Measurements from ENCODE around the gene ABCA4.
A peak's percentile ranks its signal among the peaks of the same experiment; 100 is the strongest.

ABCA4 gene

GRCh38 chr1:94055459-94056122 lies 65.4 kb downstream of the ABCA4 start:
- H3K4me3 ChIP-seq (ENCODE audit: severe bottlenecking) = no peak overlapping the region
- peak; percentile 56; the same call in 2 of the 3 replicates for ATAC-seq (ENCODE audit: low read depth)
- no peak for DNase-seq (ENCODE audit: low spot score)
- no peaks in the 10 kb centered on the region for H3K9me3 ChIP-seq (ENCODE audit: severe bottlenecking)
- no peaks in the 10 kb centered on the region for H3K27me3 ChIP-seq (ENCODE audit: insufficient read depth, poor library complexity, severe bottlenecking)
- no peak overlapping the region for H3K27ac ChIP-seq (ENCODE audit: poor library complexity, severe bottlenecking)
- no peak for TF ChIP-seq CTCF (IDR thresholded peaks at IDR 0.05; ENCODE audit: poor library complexity, severe bottlenecking)
- peaks cover 13% of the 10 kb centered on the region for H3K4me1 ChIP-seq (ENCODE audit: insufficient read depth, poor library complexity, severe bottlenecking)
- no peaks in the 10 kb centered on the region for H3K36me3 ChIP-seq (ENCODE audit: low read depth)

- H3K9me3 ChIP-seq (ENCODE audit: severe bottlenecking) = no peaks in the 10 kb centered on the region
- H3K36me3 ChIP-seq (ENCODE audit: low read depth) = no peaks in the 10 kb centered on the region
- H3K27me3 ChIP-seq (ENCODE audit: insufficient read depth, poor library complexity, severe bottlenecking) = no peaks in the 10 kb centered on the region
- H3K4me1 ChIP-seq (ENCODE audit: insufficient read depth, poor library complexity, severe bottlenecking) = peaks cover 24% of the 10 kb centered on the region
- peak overlapping the region; percentile 79 for H3K27ac ChIP-seq (ENCODE audit: poor library complexity, severe bottlenecking)
- DNase-seq (ENCODE audit: low spot score) (no peak), ATAC-seq (ENCODE audit: low read depth) (peak; percentile 50; the same call in 2 of the 3 replicates)
- H3K4me3 ChIP-seq (ENCODE audit: severe bottlenecking) = no peak overlapping the region
- TF ChIP-seq CTCF (IDR thresholded peaks at IDR 0.05; ENCODE audit: poor library complexity, severe bottlenecking) = no peak
These were observed 70.3 kb downstream of the ABCA4 start for GRCh38 chr1:94050675-94051074.

- no peak for TF ChIP-seq CTCF (IDR thresholded peaks at IDR 0.05; ENCODE audit: poor library complexity, severe bottlenecking)
- H3K4me1 ChIP-seq (ENCODE audit: insufficient read depth, poor library complexity, severe bottlenecking) = peaks cover 28% of the 10 kb centered on the region
- H3K27ac ChIP-seq (ENCODE audit: poor library complexity, severe bottlenecking) = peak overlapping the region; percentile 79
- DNase-seq (ENCODE audit: low spot score) (no peak), ATAC-seq (ENCODE audit: low read depth) (peak; percentile 59)
- no peaks in the 10 kb centered on the region for H3K27me3 ChIP-seq (ENCODE audit: insufficient read depth, poor library complexity, severe bottlenecking)
- no peak overlapping the region for H3K4me3 ChIP-seq (ENCODE audit: severe bottlenecking)
- H3K9me3 ChIP-seq (ENCODE audit: severe bottlenecking) = no peaks in the 10 kb centered on the region
- H3K36me3 ChIP-seq (ENCODE audit: low read depth) = no peaks in the 10 kb centered on the region
These were observed 70.7 kb downstream of the ABCA4 start for GRCh38 chr1:94050254-94050653.

GRCh38 chr1:94049791-94050190 lies 71.2 kb downstream of the ABCA4 start:
- Histone ChIP-seq H3K4me3 (ENCODE audit: severe bottlenecking) (no peak overlapping the region), H3K27me3 (ENCODE audit: insufficient read depth, poor library complexity, severe bottlenecking) (no peaks in the 10 kb centered on the region), H3K27ac (ENCODE audit: poor library complexity, severe bottlenecking) (peak overlapping the region; percentile 79), H3K4me1 (ENCODE audit: insufficient read depth, poor library complexity, severe bottlenecking) (peaks cover 32% of the 10 kb centered on the region), H3K36me3 (ENCODE audit: low read depth) (no peaks in the 10 kb centered on the region), H3K9me3 (ENCODE audit: severe bottlenecking) (no peaks in the 10 kb centered on the region)
- no peak for TF ChIP-seq CTCF (IDR thresholded peaks at IDR 0.05; ENCODE audit: poor library complexity, severe bottlenecking)
- no peak for ATAC-seq (ENCODE audit: low read depth)
- no peak for DNase-seq (ENCODE audit: low spot score)

GRCh38 chr1:94048413-94049164 lies 72.4 kb downstream of the ABCA4 start:
- ATAC-seq (ENCODE audit: low read depth) = no peak
- no peaks in the 10 kb centered on the region for H3K27me3 ChIP-seq (ENCODE audit: insufficient read depth, poor library complexity, severe bottlenecking)
- no peak for TF ChIP-seq CTCF (IDR thresholded peaks at IDR 0.05; ENCODE audit: poor library complexity, severe bottlenecking)
- H3K4me1 ChIP-seq (ENCODE audit: insufficient read depth, poor library complexity, severe bottlenecking) = peaks cover 32% of the 10 kb centered on the region
- no peaks in the 10 kb centered on the region for H3K9me3 ChIP-seq (ENCODE audit: severe bottlenecking)
- no peak for DNase-seq (ENCODE audit: low spot score)
- H3K27ac ChIP-seq (ENCODE audit: poor library complexity, severe bottlenecking) = no peak overlapping the region
- H3K4me3 ChIP-seq (ENCODE audit: severe bottlenecking) = no peak overlapping the region
- H3K36me3 ChIP-seq (ENCODE audit: low read depth) = no peaks in the 10 kb centered on the region
